ENCODE data around the gene ACTRT2. TPM values are rescaled to one million over a fixed set of nuclear protein-coding genes. Genes with fewer than 3 reads are reported as not detected.

Gene ACTRT2
- total and polyA plus RNA-seq, 2 experiments from 2014 or later, result not detected

DNA sequence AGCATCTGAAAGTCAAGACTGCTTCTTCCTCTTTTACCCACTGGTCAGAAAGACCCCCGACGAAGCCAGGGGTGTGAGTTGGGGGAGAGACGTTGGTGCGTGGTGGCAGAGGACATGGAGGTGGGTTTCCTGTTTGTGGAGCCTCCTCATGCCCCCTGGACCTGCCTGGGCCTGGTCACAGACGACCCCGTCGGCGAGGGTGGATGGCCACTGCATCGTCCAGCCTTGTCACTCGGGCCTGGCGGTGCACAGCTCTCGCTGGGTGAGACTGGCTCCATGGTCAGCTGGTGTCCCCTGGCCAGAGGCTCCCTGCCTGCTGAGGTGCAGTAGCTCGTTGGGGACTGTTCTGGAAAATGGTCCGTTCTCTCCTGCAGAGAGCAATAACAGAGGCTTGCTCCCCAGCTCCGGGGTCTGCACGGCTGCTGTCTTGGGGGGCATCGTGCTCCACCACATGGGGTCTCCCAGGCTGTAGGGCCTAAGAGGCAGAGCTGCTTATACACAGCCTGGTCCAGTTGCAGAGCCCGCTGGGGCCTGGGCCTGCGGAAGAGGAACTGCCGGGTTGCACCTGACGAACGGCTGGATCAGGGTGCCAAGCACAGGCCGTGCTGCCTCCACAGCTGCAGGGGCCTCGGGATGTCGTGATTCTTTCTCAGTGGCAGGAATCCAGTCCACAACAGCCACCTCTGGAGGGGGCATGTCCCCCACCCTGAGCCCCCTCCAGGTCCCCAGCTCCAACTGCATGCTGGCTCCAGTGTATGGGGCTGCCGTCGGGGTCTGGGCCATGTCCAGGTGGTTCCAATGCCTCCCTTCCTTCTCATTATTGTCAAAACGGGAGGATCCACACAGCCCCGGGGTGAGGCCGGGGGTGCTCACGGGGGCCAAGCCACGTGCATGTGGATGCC lies 18.0 kb upstream of the ACTRT2 start:
- Histone ChIP-seq H3K79me2 (no peaks in the 10 kb centered on the region), H3K36me3 (replicated peaks; ENCODE audit: insufficient read depth, low read depth) (no peaks in the 10 kb centered on the region), H3K27me3 (no peaks in the 10 kb centered on the region), H4K20me1 (ENCODE audit: insufficient read depth, poor library complexity, severe bottlenecking) (no peaks in the 10 kb centered on the region), H3K4me3 (no peak overlapping the region), H3K4me1 (ENCODE audit: insufficient read depth) (no peaks in the 10 kb centered on the region), H3K27ac (no peak overlapping the region), H2AFZ (no peak overlapping the region), H3K4me2 (no peak overlapping the region), H3K9me2 (replicated peaks; ENCODE audit: insufficient read depth) (no peaks in the 10 kb centered on the region), H3K9me3 (ENCODE audit: low read depth) (no peaks in the 10 kb centered on the region)
- 80% methylated on average over 30 of the region's 32 CpGs for WGBS (ENCODE audit: low lambda C conversion rate, missing lambda C conversion rate)
- DNase-seq (ENCODE audit: low spot score), result no peak
- TF ChIP-seq, protein P1, sequence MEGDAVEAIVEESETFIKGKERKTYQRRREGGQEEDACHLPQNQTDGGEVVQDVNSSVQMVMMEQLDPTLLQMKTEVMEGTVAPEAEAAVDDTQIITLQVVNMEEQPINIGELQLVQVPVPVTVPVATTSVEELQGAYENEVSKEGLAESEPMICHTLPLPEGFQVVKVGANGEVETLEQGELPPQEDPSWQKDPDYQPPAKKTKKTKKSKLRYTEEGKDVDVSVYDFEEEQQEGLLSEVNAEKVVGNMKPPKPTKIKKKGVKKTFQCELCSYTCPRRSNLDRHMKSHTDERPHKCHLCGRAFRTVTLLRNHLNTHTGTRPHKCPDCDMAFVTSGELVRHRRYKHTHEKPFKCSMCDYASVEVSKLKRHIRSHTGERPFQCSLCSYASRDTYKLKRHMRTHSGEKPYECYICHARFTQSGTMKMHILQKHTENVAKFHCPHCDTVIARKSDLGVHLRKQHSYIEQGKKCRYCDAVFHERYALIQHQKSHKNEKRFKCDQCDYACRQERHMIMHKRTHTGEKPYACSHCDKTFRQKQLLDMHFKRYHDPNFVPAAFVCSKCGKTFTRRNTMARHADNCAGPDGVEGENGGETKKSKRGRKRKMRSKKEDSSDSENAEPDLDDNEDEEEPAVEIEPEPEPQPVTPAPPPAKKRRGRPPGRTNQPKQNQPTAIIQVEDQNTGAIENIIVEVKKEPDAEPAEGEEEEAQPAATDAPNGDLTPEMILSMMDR (IDR thresholded peaks at IDR 0.05; ENCODE audit: poor library complexity), result no peak
- no peak for TF ChIP-seq EZH2 (IDR thresholded peaks at IDR 0.05; ENCODE audit: borderline replicate concordance)
- no peak for TF ChIP-seq EZH2phosphoT487 (IDR thresholded peaks at IDR 0.05; ENCODE audit: low read depth, severe bottlenecking, unreplicated experiment)

DNA sequence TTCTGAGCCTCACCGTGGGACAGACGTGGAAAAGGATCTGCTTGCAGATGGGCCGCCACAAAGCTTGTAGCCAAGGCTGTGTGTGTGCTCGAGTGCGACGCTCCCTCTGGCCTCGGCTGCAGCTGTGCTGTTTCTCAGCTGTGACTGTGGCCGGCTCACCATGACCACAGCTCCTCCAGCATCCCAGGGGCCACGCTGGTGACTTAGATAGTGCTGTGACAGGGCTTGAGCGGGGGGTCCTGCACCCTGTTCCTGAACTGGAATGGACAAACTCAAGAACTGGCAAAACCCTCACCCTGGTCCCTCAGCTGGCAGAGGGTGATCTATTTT lies 17.4 kb upstream of the ACTRT2 start:
- no peak for DNase-seq (ENCODE audit: low spot score)
- H3K27ac ChIP-seq, result no peak overlapping the region
- H3K9me3 ChIP-seq (ENCODE audit: low read depth), result no peaks in the 10 kb centered on the region
- H3K4me3 ChIP-seq, result no peak overlapping the region
- H4K20me1 ChIP-seq (ENCODE audit: insufficient read depth, poor library complexity, severe bottlenecking), result no peaks in the 10 kb centered on the region
- no peak overlapping the region for H2AFZ ChIP-seq
- H3K36me3 ChIP-seq (replicated peaks; ENCODE audit: insufficient read depth, low read depth), result no peaks in the 10 kb centered on the region
- H3K79me2 ChIP-seq, result no peaks in the 10 kb centered on the region
- H3K27me3 ChIP-seq, result no peaks in the 10 kb centered on the region
- no peaks in the 10 kb centered on the region for H3K4me1 ChIP-seq (ENCODE audit: insufficient read depth)
- no peaks in the 10 kb centered on the region for H3K9me2 ChIP-seq (replicated peaks; ENCODE audit: insufficient read depth)
- 78% methylated on average over 10 of the region's 10 CpGs for WGBS (ENCODE audit: low lambda C conversion rate, missing lambda C conversion rate)
- TF ChIP-seq, protein P1 (IDR thresholded peaks at IDR 0.05; ENCODE audit: poor library complexity), result no peak
- TF ChIP-seq EZH2phosphoT487 (IDR thresholded peaks at IDR 0.05; ENCODE audit: low read depth, severe bottlenecking, unreplicated experiment) (no peak), EZH2 (IDR thresholded peaks at IDR 0.05; ENCODE audit: borderline replicate concordance) (no peak)
- H3K4me2 ChIP-seq, result no peak overlapping the region

DNA sequence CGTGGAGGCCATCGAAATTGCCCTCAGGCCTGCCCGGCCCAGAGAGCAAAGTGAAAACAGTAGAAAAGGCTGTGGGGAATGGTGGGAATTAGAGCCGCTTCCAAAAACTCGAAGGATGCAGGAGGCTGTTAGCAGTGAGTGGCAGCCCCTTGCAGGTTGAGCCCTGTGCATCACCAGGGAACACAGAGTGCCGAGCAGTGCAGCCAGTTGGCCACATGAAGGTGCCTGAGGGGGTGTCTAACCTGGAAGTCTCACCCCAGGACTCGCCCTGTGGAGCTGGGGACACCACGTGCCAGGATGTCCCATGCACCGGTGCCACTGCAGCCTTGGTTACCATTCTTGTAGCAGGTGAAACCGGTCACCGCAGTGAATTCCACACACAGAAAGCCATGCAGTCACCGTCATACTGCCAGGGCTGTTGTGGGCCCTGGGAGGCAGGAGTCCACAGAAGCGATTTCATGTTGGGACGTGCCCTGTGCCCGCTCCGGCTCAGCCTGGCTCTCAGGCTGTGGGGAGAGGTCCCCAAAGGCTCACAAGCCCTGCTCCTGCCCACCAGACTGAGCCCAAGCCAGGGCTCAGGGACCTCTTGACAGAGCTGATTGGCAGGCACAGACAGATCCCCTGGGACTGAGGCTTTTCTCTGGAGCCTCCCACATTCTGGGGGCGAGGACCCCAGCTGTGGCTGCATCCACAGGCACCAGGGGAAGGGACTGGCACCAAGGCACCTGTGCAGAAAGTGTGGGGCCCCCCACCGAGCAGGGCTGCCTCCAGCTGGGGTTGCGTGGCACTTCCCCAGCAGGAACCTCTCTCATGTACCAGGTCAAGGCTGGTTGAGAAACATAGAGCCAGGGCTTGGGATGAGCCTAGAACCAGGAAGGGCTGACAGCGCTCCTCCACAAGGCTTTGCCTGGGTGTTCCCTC lies 16.7 kb upstream of the ACTRT2 start:
- TF ChIP-seq EZH2 (IDR thresholded peaks at IDR 0.05; ENCODE audit: borderline replicate concordance), result no peak
- TF ChIP-seq EZH2phosphoT487 (IDR thresholded peaks at IDR 0.05; ENCODE audit: low read depth, severe bottlenecking, unreplicated experiment), result no peak
- TF ChIP-seq, protein P1 (IDR thresholded peaks at IDR 0.05; ENCODE audit: poor library complexity), result no peak

More for the DNA sequence above, 16.7 kb upstream of the ACTRT2 start:
- Histone ChIP-seq H3K4me1 (ENCODE audit: insufficient read depth) (no peaks in the 10 kb centered on the region), H3K9me3 (ENCODE audit: low read depth) (no peaks in the 10 kb centered on the region), H3K9me2 (replicated peaks; ENCODE audit: insufficient read depth) (no peaks in the 10 kb centered on the region), H3K36me3 (replicated peaks; ENCODE audit: insufficient read depth, low read depth) (no peaks in the 10 kb centered on the region), H3K27me3 (no peaks in the 10 kb centered on the region), H3K4me3 (no peak overlapping the region), H4K20me1 (ENCODE audit: insufficient read depth, poor library complexity, severe bottlenecking) (no peaks in the 10 kb centered on the region), H2AFZ (no peak overlapping the region), H3K27ac (no peak overlapping the region), H3K79me2 (no peaks in the 10 kb centered on the region), H3K4me2 (no peak overlapping the region)
- no peak for DNase-seq (ENCODE audit: low spot score)
- 82% methylated on average over 20 of the region's 20 CpGs for WGBS (ENCODE audit: low lambda C conversion rate, missing lambda C conversion rate)

All from hepatocyte (in vitro differentiated cells).